HCT116 (cell line): ENCODE data around the gene PEAK3. TPM values are rescaled to one million over a fixed set of nuclear protein-coding genes. Genes with fewer than 3 reads are reported as not detected.

Experiments used
- ATAC-seq: fragments of 200-7000 bp; cut with Tn5 transposase; 2 replicates; pipeline ENCODE4 v1.9.1; 2020; ENCODE audit warnings: mild to moderate bottlenecking, moderate library complexity
- BruUV-seq: library from RNA; stranded (reverse); fragments of 400-500 nt; replicated peaks from 2 replicates; lab custom pipeline; 2021; lab: Mats Ljungman, UMichigan
- CTCF ChIA-PET: fragments of 300-600 bp; sonication (Branson Sonifier 250); formaldehyde crosslinking; loops from one replicate; lab custom pipeline; 2021; ENCODE audit warnings: antibody characterized with exemption; lab: Charles Lee
- POLR2A ChIA-PET: fragments of 300-600, 350-600 bp; sonication (Branson Sonifier 250); formaldehyde crosslinking; loops from one replicate; lab custom pipeline; 2021; ENCODE audit warnings: antibody characterized with exemption; lab: Charles Lee
- RAD21 ChIA-PET, 2 experiments: fragments of 300-600 bp; sonication (Branson Sonifier 250); formaldehyde crosslinking; loops; one replicate each; lab custom pipeline; 2023; ENCODE audit warnings: low total read pairs in 2 of 2; ENCODE audit not compliant: uncharacterized antibody in 2 of 2, unreplicated experiment in 2 of 2, low non-redundant PET in 1 of 2; lab: Charles Lee
- DNase-seq: peaks from one replicate; pipeline ENCODE4 v3.0.0-alpha.2; 2010; ENCODE audit warnings: low read depth, low spot score
- H2AFZ ChIP-seq: fragments of 200-600 bp; shearing (Covaris generic), sonication (generic); 2 replicates; pipeline ENCODE4 v1.6.1; 2017; ENCODE audit warnings: low read depth, mixed run types, mixed read lengths, antibody characterized with exemption, low read length; ENCODE audit not compliant: poor library complexity, severe bottlenecking
- H3K27ac ChIP-seq: 2 replicates; pipeline ENCODE4 v1.5.1; 2012; ENCODE audit warnings: low read depth, low read length
- H3K27me3 ChIP-seq: fragments of 200-600 bp; sonication (generic); 2 replicates; pipeline ENCODE4 v1.6.1; 2016; ENCODE audit warnings: mixed run types, low read length, mixed read lengths; ENCODE audit not compliant: insufficient read depth
- H3K36me3 ChIP-seq, 2 experiments: fragments of 200-500 bp in 1 of 2; fragments of 200-600 bp in 1 of 2; sonication (Bioruptor generic) in 1 of 2; sonication (generic) in 1 of 2; 2 replicates each; pipeline versions ENCODE4 v1.5.1 to v1.6.1; 2014 to 2016; ENCODE audit warnings: low read length in 2 of 2, inconsistent platforms in 1 of 2, mixed read lengths in 1 of 2, mixed run types in 1 of 2; ENCODE audit not compliant: insufficient read depth in 2 of 2, control insufficient read depth in 1 of 2
- H3K4me1 ChIP-seq, 2 experiments: fragments of 200-600 bp in 1 of 2; sonication (generic) in 1 of 2; 2 replicates each; pipeline versions ENCODE4 v1.5.1 to v1.6.1; 2012 to 2017; ENCODE audit warnings: low read length in 2 of 2, inconsistent platforms in 1 of 2, mild to moderate bottlenecking in 1 of 2, mixed read lengths in 1 of 2, mixed run types in 1 of 2, moderate library complexity in 1 of 2; ENCODE audit not compliant: insufficient read depth in 2 of 2, control insufficient read depth in 1 of 2
- H3K4me2 ChIP-seq: fragments of 200-600 bp; sonication (generic); 2 replicates; pipeline ENCODE4 v1.6.1; 2017; ENCODE audit warnings: mixed run types, low read length, mixed read lengths
- H3K4me3 ChIP-seq, 2 experiments: fragments of 200-600 bp in 1 of 2; sonication (generic) in 1 of 2; replicated peaks in 1 of 2; 2 replicates each; pipeline ENCODE4 v1.5.1; 2011 to 2016; ENCODE audit warnings: low read length in 2 of 2, control low read depth in 1 of 2, low read depth in 1 of 2, mild to moderate bottlenecking in 1 of 2, mixed read lengths in 1 of 2, mixed run types in 1 of 2
- H3K79me2 ChIP-seq: fragments of 200-600 bp; sonication (generic); 2 replicates; pipeline ENCODE4 v1.6.1; 2017; ENCODE audit warnings: mild to moderate bottlenecking, mixed run types, low read length, moderate library complexity, mixed read lengths; ENCODE audit not compliant: insufficient read depth
- H3K9ac ChIP-seq: fragments of 200-600 bp; sonication (generic); 2 replicates; pipeline ENCODE4 v1.6.1; 2016; ENCODE audit warnings: low read length, mixed read lengths
- H3K9me2 ChIP-seq: fragments of 200-600 bp; sonication (generic), shearing (Covaris generic); 2 replicates; pipeline ENCODE4 v1.6.1; 2017; ENCODE audit warnings: mixed run types, mild to moderate bottlenecking, moderate library complexity; ENCODE audit not compliant: insufficient read depth
- H3K9me3 ChIP-seq, 2 experiments: fragments of 200-500 bp in 1 of 2; fragments of 200-600 bp in 1 of 2; sonication (Bioruptor generic) in 1 of 2; sonication (generic) in 1 of 2; 2 replicates each; pipeline ENCODE4 v1.6.1; 2014 to 2017; ENCODE audit warnings: low read length in 2 of 2, mixed read lengths in 2 of 2, inconsistent platforms in 1 of 2, low read depth in 1 of 2, mild to moderate bottlenecking in 1 of 2, mixed run types in 1 of 2, moderate library complexity in 1 of 2; ENCODE audit not compliant: control insufficient read depth in 1 of 2, insufficient read depth in 1 of 2
- H4K20me1 ChIP-seq: fragments of 200-600 bp; sonication (generic), shearing (Covaris generic); 2 replicates; pipeline ENCODE4 v1.6.1; 2017; ENCODE audit warnings: mixed run types, mild to moderate bottlenecking, moderate library complexity; ENCODE audit not compliant: insufficient read depth
- CBX3 ChIP-seq: IDR thresholded peaks from 2 replicates; pipeline ENCODE4 v1.6.1; 2012; ENCODE audit warnings: low read depth
- CEBPB ChIP-seq: IDR thresholded peaks from 2 replicates; pipeline ENCODE4 v1.6.1; 2012; ENCODE audit warnings: low read depth
- EGR1 ChIP-seq: IDR thresholded peaks from 2 replicates; pipeline ENCODE4 v1.6.1; 2012; ENCODE audit warnings: low read depth
- ELF1 ChIP-seq: IDR thresholded peaks from 2 replicates; pipeline ENCODE4 v1.6.1; 2012; ENCODE audit warnings: low read depth, borderline replicate concordance
- FOSL1 ChIP-seq: IDR thresholded peaks from 2 replicates; pipeline ENCODE4 v1.6.1; 2012; ENCODE audit warnings: low read depth
- JUND ChIP-seq: IDR thresholded peaks from 2 replicates; pipeline ENCODE4 v1.6.1; 2012
- POLR2A ChIP-seq: IDR thresholded peaks from 2 replicates; pipeline ENCODE4 v1.7.0; 2011; ENCODE audit warnings: borderline replicate concordance; ENCODE audit not compliant: insufficient read depth, insufficient read length; ENCODE audit errors: extremely low read depth
- POLR2AphosphoS5 ChIP-seq: IDR thresholded peaks from 2 replicates; pipeline ENCODE4 v1.6.1; 2011; ENCODE audit warnings: mild to moderate bottlenecking, low read depth, low read length, moderate library complexity
- SIN3A ChIP-seq: IDR thresholded peaks from 2 replicates; pipeline ENCODE4 v1.6.1; 2012; ENCODE audit warnings: low read depth
- SRF ChIP-seq: IDR thresholded peaks from 2 replicates; pipeline ENCODE4 v1.6.1; 2012; ENCODE audit warnings: low read depth
- TCF7L2 ChIP-seq: IDR thresholded peaks from 2 replicates; pipeline ENCODE4 v1.7.0; 2011; ENCODE audit warnings: borderline replicate concordance, inconsistent platforms; ENCODE audit not compliant: insufficient read depth, insufficient read length; ENCODE audit errors: extremely low read depth
- YY1 ChIP-seq: IDR thresholded peaks from 2 replicates; pipeline ENCODE4 v1.6.1; 2011; ENCODE audit warnings: low read length, low read depth, moderate library complexity, mild to moderate bottlenecking; ENCODE audit not compliant: insufficient replicate concordance; ENCODE audit errors: extremely low read depth
- ZNF274 ChIP-seq: fragments of 200-500 bp; sonication (Bioruptor generic); IDR thresholded peaks from 2 replicates; pipeline ENCODE4 v1.6.1; 2014; ENCODE audit warnings: mild to moderate bottlenecking, low read depth, low read length, inconsistent platforms
- intact Hi-C: fragments of 100-400 bp; cut with micrococcal nuclease; formaldehyde crosslinking; loops from 2 replicates; pipeline ENCODE4 v1.10.0; 2022
- total RNA-seq: library from RNA; stranded (reverse); gene quantifications from one replicate; pipeline ENCODE4 v1.2.1, GENCODE V29; 2021; ENCODE audit not compliant: unreplicated experiment
- TF ChIP-seq, protein P1 (sequence below): IDR thresholded peaks from 2 replicates; pipeline ENCODE4 v1.6.1; 2011; ENCODE audit warnings: mild to moderate bottlenecking, low read length, moderate library complexity; ENCODE audit not compliant: insufficient replicate concordance; ENCODE audit errors: extremely low read depth
- TF ChIP-seq, protein P2 (sequence below): IDR thresholded peaks from 2 replicates; pipeline ENCODE4 v1.6.1; 2012
- TF ChIP-seq, protein P3 (sequence below), 3 experiments: fragments of 200-600 bp in 1 of 3; sonication (generic) in 1 of 3; IDR thresholded peaks in 2 of 3; conservative IDR thresholded peaks in 1 of 3; 2 replicates each; pipeline ENCODE4 v1.5.1; 2012 to 2017; ENCODE audit warnings: low read depth in 2 of 3, low read length in 2 of 3, antibody characterized with exemption in 1 of 3, borderline replicate concordance in 1 of 3, control low read depth in 1 of 3, mild to moderate bottlenecking in 1 of 3, mixed read lengths in 1 of 3, mixed run types in 1 of 3, moderate library complexity in 1 of 3; ENCODE audit not compliant: insufficient read depth in 1 of 3
- TF ChIP-seq, protein P4 (sequence below): IDR thresholded peaks from 2 replicates; pipeline ENCODE4 v1.6.1; 2012
- TF ChIP-seq, protein P5 (sequence below): IDR thresholded peaks from 2 replicates; pipeline ENCODE4 v1.6.1; 2012; ENCODE audit warnings: low read depth

Gene PEAK3
- total RNA-seq, 1 experiment from 2014 or later, result not detected

GRCh38 chr19:2276429-2276986 is 5.5 kb downstream of the PEAK3 start:
- Histone ChIP-seq H4K20me1 (peaks cover 12% of the 10 kb centered on the region; the same call in 1 of the 2 replicates), H3K4me3 (no peak overlapping the region), H3K9ac (no peak overlapping the region), H3K27ac (peak overlapping the region; percentile 34; the same call in 1 of the 2 replicates), H3K27me3 (no peaks in the 10 kb centered on the region), H3K9me3 (no peaks in the 10 kb centered on the region), H3K4me2 (peak overlapping the region; percentile 8; the same call in 1 of the 2 replicates), H3K4me1 (peaks cover 9 to 45% of the 10 kb centered on the region in 2 experiments), H3K79me2 (peaks cover 29% of the 10 kb centered on the region), H3K9me2 (no peaks in the 10 kb centered on the region), H2AFZ (no peak overlapping the region), H3K36me3 (peaks cover 12 to 16% of the 10 kb centered on the region in 2 experiments; a peak in 2 of 4 replicates)
- ATAC-seq (no peak), DNase-seq (no peak)
- ChIA-PET RAD21 (no interaction called here), POLR2A (no interaction called here), CTCF (no interaction called here)
- BruUV-seq, result no TSS peak
- intact Hi-C loops, result loop anchor here (5.0 kb wide), 1 partner anchor 336 kb away; no protein-coding TSS in a partner anchor
- no peak for TF ChIP-seq ELF1
- TF ChIP-seq, protein P1, sequence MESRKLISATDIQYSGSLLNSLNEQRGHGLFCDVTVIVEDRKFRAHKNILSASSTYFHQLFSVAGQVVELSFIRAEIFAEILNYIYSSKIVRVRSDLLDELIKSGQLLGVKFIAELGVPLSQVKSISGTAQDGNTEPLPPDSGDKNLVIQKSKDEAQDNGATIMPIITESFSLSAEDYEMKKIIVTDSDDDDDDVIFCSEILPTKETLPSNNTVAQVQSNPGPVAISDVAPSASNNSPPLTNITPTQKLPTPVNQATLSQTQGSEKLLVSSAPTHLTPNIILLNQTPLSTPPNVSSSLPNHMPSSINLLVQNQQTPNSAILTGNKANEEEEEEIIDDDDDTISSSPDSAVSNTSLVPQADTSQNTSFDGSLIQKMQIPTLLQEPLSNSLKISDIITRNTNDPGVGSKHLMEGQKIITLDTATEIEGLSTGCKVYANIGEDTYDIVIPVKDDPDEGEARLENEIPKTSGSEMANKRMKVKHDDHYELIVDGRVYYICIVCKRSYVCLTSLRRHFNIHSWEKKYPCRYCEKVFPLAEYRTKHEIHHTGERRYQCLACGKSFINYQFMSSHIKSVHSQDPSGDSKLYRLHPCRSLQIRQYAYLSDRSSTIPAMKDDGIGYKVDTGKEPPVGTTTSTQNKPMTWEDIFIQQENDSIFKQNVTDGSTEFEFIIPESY, result no peak
- TF ChIP-seq FOSL1, result no peak
- no peak for TF ChIP-seq JUND
- no peak for TF ChIP-seq SRF
- TF ChIP-seq, protein P2, sequence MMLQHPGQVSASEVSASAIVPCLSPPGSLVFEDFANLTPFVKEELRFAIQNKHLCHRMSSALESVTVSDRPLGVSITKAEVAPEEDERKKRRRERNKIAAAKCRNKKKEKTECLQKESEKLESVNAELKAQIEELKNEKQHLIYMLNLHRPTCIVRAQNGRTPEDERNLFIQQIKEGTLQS, result no peak
- no peak for TF ChIP-seq EGR1
- TF ChIP-seq, protein P3, sequence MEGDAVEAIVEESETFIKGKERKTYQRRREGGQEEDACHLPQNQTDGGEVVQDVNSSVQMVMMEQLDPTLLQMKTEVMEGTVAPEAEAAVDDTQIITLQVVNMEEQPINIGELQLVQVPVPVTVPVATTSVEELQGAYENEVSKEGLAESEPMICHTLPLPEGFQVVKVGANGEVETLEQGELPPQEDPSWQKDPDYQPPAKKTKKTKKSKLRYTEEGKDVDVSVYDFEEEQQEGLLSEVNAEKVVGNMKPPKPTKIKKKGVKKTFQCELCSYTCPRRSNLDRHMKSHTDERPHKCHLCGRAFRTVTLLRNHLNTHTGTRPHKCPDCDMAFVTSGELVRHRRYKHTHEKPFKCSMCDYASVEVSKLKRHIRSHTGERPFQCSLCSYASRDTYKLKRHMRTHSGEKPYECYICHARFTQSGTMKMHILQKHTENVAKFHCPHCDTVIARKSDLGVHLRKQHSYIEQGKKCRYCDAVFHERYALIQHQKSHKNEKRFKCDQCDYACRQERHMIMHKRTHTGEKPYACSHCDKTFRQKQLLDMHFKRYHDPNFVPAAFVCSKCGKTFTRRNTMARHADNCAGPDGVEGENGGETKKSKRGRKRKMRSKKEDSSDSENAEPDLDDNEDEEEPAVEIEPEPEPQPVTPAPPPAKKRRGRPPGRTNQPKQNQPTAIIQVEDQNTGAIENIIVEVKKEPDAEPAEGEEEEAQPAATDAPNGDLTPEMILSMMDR (IDR thresholded peaks at IDR 0.05 in 2 of 3, conservative IDR thresholded peaks at IDR 0.05 in 1 of 3; ENCODE audit: borderline replicate concordance in 1 of 3, insufficient read depth in 1 of 3, low read depth in 2 of 3, low read length in 2 of 3), result no peak
- TF ChIP-seq YY1, result no peak
- TF ChIP-seq, protein P4, sequence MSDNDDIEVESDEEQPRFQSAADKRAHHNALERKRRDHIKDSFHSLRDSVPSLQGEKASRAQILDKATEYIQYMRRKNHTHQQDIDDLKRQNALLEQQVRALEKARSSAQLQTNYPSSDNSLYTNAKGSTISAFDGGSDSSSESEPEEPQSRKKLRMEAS, result no peak
- TF ChIP-seq POLR2AphosphoS5, result no peak
- TF ChIP-seq, protein P5, sequence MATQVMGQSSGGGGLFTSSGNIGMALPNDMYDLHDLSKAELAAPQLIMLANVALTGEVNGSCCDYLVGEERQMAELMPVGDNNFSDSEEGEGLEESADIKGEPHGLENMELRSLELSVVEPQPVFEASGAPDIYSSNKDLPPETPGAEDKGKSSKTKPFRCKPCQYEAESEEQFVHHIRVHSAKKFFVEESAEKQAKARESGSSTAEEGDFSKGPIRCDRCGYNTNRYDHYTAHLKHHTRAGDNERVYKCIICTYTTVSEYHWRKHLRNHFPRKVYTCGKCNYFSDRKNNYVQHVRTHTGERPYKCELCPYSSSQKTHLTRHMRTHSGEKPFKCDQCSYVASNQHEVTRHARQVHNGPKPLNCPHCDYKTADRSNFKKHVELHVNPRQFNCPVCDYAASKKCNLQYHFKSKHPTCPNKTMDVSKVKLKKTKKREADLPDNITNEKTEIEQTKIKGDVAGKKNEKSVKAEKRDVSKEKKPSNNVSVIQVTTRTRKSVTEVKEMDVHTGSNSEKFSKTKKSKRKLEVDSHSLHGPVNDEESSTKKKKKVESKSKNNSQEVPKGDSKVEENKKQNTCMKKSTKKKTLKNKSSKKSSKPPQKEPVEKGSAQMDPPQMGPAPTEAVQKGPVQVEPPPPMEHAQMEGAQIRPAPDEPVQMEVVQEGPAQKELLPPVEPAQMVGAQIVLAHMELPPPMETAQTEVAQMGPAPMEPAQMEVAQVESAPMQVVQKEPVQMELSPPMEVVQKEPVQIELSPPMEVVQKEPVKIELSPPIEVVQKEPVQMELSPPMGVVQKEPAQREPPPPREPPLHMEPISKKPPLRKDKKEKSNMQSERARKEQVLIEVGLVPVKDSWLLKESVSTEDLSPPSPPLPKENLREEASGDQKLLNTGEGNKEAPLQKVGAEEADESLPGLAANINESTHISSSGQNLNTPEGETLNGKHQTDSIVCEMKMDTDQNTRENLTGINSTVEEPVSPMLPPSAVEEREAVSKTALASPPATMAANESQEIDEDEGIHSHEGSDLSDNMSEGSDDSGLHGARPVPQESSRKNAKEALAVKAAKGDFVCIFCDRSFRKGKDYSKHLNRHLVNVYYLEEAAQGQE, result no peak
- no peak for TF ChIP-seq POLR2A
- no peak for TF ChIP-seq ZNF274
- TF ChIP-seq SIN3A, result no peak
- TF ChIP-seq CBX3, result no peak
- TF ChIP-seq CEBPB, result no peak
- TF ChIP-seq TCF7L2, result no peak
